ENCODE measurements around the gene TCF4. TPM values are rescaled to one million over a fixed set of nuclear protein-coding genes. Genes with fewer than 3 reads are reported as not detected.

The TCF4 gene
- total RNA-seq, 6 donors from 2014 or later: 70.6 to 115 (median 92.4) TPM

DNA sequence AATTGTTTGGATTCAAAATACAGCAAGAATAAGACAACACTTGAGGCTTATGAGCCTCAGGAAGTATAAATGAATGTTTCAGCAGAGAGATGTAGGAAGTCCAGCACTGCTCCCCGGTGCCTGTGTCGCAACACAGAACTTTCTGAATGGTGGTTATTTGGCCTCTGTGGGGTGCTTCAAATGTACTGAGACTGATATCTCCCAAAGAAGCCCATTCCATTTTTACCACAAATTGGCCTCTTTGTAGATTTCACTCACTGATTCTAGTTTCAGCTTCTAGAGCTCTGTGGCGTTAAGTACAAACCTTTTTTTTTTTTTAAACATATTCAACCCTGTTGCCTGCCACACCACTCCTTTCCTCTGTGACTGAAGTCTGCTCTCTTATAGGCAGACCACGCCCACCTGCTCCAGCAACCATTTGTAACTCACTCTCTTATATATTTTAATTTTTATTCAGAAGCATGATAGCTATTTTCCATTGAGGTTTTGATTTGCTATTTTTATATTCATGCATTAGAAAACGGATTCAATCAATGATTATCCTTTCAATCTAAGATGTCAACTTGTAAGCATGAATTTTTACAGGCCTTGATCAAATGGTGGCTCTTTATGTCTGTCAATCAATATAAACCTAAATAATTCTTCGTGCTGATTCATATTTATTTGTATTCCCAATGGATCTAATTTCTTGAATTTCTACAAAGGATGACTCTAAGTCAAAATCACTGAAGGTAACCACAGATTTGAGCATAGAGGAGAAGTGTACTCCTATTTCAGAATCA, 351.7 kb downstream of the TCF4 start:
- TF ChIP-seq EP300 (IDR thresholded peaks at IDR 0.05) (no peak), POLR2AphosphoS5 (IDR thresholded peaks at IDR 0.05) (no peak), POLR2A (IDR thresholded peaks at IDR 0.05) (no peak)
- TF ChIP-seq, protein P1, sequence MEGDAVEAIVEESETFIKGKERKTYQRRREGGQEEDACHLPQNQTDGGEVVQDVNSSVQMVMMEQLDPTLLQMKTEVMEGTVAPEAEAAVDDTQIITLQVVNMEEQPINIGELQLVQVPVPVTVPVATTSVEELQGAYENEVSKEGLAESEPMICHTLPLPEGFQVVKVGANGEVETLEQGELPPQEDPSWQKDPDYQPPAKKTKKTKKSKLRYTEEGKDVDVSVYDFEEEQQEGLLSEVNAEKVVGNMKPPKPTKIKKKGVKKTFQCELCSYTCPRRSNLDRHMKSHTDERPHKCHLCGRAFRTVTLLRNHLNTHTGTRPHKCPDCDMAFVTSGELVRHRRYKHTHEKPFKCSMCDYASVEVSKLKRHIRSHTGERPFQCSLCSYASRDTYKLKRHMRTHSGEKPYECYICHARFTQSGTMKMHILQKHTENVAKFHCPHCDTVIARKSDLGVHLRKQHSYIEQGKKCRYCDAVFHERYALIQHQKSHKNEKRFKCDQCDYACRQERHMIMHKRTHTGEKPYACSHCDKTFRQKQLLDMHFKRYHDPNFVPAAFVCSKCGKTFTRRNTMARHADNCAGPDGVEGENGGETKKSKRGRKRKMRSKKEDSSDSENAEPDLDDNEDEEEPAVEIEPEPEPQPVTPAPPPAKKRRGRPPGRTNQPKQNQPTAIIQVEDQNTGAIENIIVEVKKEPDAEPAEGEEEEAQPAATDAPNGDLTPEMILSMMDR (IDR thresholded peaks at IDR 0.05): no peak
- WGBS, 2 donors: 52 to 61% methylated on average over 6 of the region's 6 CpGs
- peak in 1 of 2 donors; percentile 64 for ATAC-seq (ENCODE audit: low FRiP score in 2 of 2)
- peaks cover 0 to 12% (median 4%) of the 10 kb centered on the region in 4 donors for H3K4me1 ChIP-seq
- H3K9me3 ChIP-seq: no peaks in the 10 kb centered on the region
- no peaks in the 10 kb centered on the region for H3K27me3 ChIP-seq
- DNase-seq: no peak
- H3K36me3 ChIP-seq: peaks cover 0 to 30% (median 5%) of the 10 kb centered on the region in 4 donors
- H3K27ac ChIP-seq: peak overlapping the region in 1 of 4 donors; percentile 37
- H3K4me3 ChIP-seq: no peak overlapping the region

DNA sequence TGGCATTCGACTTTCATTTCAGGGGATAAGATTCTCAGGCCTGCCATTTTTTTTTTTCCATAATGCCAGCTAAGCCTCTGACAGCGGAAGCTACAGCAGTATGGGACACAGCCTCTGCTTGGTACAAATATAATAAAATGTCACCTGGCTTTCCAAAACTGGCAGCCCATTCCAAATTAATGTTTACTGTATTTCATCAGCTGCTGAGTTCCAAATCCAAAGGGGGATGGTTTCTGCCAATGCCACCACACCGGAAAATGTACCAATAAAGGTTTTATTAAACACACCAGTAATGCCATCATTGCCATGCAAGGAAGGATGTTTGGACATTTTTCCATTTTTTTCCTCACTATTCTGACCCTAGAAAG, 352.9 kb downstream of the TCF4 start:
- 71 to 84% methylated on average over 3 of the region's 3 CpGs for WGBS, 2 donors
- TF ChIP-seq, protein P1 (IDR thresholded peaks at IDR 0.05): no peak
- TF ChIP-seq EP300 (IDR thresholded peaks at IDR 0.05) (no peak), POLR2AphosphoS5 (IDR thresholded peaks at IDR 0.05) (no peak), POLR2A (IDR thresholded peaks at IDR 0.05) (no peak)
- ATAC-seq (ENCODE audit: low FRiP score in 2 of 2) (no peak), DNase-seq (no peak)
- H3K27ac ChIP-seq: peak overlapping the region in 1 of 4 donors; percentile 42
- H3K27me3 ChIP-seq: no peaks in the 10 kb centered on the region
- peaks cover 0 to 42% (median 5%) of the 10 kb centered on the region in 4 donors for H3K36me3 ChIP-seq
- no peaks in the 10 kb centered on the region for H3K9me3 ChIP-seq
- H3K4me1 ChIP-seq: peaks cover 0 to 12% (median 4%) of the 10 kb centered on the region in 4 donors
- no peak overlapping the region for H3K4me3 ChIP-seq

DNA sequence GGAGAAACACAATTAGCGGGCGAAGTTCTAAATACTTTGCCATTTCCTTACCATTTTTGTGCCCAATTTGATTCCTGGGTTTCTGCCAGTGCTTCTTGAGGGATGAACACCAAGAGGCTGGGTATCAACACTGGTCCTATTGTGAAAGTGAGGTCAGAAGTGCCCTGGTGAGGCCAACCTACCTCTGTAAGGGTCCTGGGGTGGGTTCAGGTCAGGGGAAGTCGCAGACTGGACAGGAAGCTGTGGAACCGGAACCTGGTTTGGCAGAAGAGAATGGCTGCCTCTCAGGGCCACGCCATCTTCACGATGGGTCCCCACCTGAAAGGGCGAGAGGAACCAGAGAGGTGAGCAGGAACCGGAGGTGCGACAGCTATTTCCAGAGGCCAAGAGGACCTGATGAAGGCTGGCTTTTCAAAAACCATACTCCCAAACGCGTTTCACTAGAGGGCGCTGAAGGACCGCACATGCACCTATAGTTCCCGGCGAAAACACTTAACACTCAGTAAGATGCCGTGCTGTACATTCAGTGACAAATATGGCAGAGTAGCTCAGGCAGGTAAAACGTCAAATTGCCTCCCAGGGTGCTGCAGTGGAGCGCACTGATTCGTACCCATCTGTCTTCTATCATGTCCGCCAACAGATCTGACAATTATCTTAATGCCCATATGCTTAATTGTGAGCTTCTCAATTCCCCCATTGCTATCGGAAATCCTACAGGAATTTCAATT, 353.5 kb downstream of the TCF4 start:
- H3K4me1 ChIP-seq: peaks cover 0 to 12% (median 4%) of the 10 kb centered on the region in 4 donors
- no peaks in the 10 kb centered on the region for H3K9me3 ChIP-seq
- DNase-seq (peak in 1 of 2 donors; percentile 68), ATAC-seq (ENCODE audit: low FRiP score in 2 of 2) (peak; percentile 86 to 87)
- H3K4me3 ChIP-seq: no peak overlapping the region
- peaks cover 0 to 46% (median 5%) of the 10 kb centered on the region in 4 donors for H3K36me3 ChIP-seq
- H3K27ac ChIP-seq: peak overlapping the region in 2 of 4 donors; percentile 42 to 65
- 38 to 41% methylated on average over 17 to 21 of the region's 21 CpGs for WGBS, 2 donors
- no peak for TF ChIP-seq POLR2A (IDR thresholded peaks at IDR 0.05)
- TF ChIP-seq, protein P1 (IDR thresholded peaks at IDR 0.05): peak; percentile 42 to 77 (median 68)
- H3K27me3 ChIP-seq: no peaks in the 10 kb centered on the region

DNA sequence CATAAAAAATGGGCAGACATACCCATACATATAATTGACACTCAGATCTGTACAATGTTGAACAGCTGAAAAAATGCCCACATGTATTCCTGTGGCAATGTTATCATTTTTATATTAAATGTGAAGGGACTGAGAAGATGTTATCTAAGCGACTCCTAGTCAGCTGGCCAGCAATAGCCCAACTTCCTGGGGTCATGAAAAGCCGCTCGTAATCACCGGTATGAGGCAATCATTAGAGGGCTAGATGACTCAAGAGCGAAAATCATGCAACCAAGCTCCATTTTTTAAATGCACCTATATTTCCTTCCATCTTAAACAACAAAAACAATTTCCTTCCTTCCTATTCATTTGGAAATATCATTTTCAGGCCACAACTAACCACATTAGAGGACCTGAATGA, 354.1 kb downstream of the TCF4 start:
- no peak for ATAC-seq (ENCODE audit: low FRiP score in 2 of 2)
- H3K9me3 ChIP-seq: no peaks in the 10 kb centered on the region
- H3K36me3 ChIP-seq: peaks cover 0 to 52% (median 5%) of the 10 kb centered on the region in 4 donors
- H3K27me3 ChIP-seq: no peaks in the 10 kb centered on the region
- H3K27ac ChIP-seq: peak overlapping the region in 2 of 4 donors; percentile 42 to 65
- no peak overlapping the region for H3K4me3 ChIP-seq
- no peak for DNase-seq
- TF ChIP-seq POLR2A (IDR thresholded peaks at IDR 0.05): no peak
- TF ChIP-seq, protein P1 (IDR thresholded peaks at IDR 0.05): no peak
- TF ChIP-seq EP300 (IDR thresholded peaks at IDR 0.05): no peak
- no peak for TF ChIP-seq POLR2AphosphoS5 (IDR thresholded peaks at IDR 0.05)
- WGBS, 2 donors: 60 to 73% methylated on average over 5 of the region's 5 CpGs
- peaks cover 0 to 12% (median 4%) of the 10 kb centered on the region in 4 donors for H3K4me1 ChIP-seq

Data from upper lobe of left lung (tissue), 6 donors.